Body of pancreas (tissue), 4 donors: Measurements from ENCODE around the gene RDX. TPM values are rescaled to one million over a fixed set of nuclear protein-coding genes. Genes with fewer than 3 reads are reported as not detected.

Experiments used
- ATAC-seq: fragments of 150-250 bp; one replicate; pipeline ENCODE4 v1.9.1; 2016
- DNase-seq, 4 donors: peaks; one replicate each; pipeline ENCODE4 v3.0.0-alpha.2; 2019
- H3K27ac ChIP-seq, 4 donors: fragments of 200-600 bp; sonication (generic); 1 replicate in 3 of 4; 2 replicates in 1 of 4; pipeline versions ENCODE4 v1.5.1 to v1.6.1; 2016 to 2019; ENCODE audit warnings: mild to moderate bottlenecking in 1 of 4, mixed read lengths in 1 of 4, moderate library complexity in 1 of 4
- H3K27me3 ChIP-seq, 2 donors: fragments of 200-600 bp; sonication (generic); one replicate each; pipeline ENCODE4 v1.6.0; 2016; ENCODE audit warnings: mild to moderate bottlenecking in 1 of 2
- H3K36me3 ChIP-seq, 2 donors: fragments of 200-600 bp; sonication (generic); replicated peaks in 1 of 2; 2 replicates each; pipeline ENCODE4 v1.5.1; 2016; ENCODE audit warnings: low read depth in 2 of 2; ENCODE audit not compliant: insufficient read depth in 1 of 2
- H3K4me1 ChIP-seq: fragments of 200-600 bp; sonication (generic); one replicate; pipeline ENCODE4 v1.6.0; 2016
- H3K4me3 ChIP-seq, 2 donors: fragments of 200-600 bp; sonication (generic); 1 replicate in 1 of 2; 2 replicates in 1 of 2; pipeline ENCODE4 v1.5.1; 2016 to 2019
- H3K9me3 ChIP-seq, 3 donors: fragments of 200-600 bp; sonication (generic); 1 replicate in 2 of 3; 2 replicates in 1 of 3; pipeline ENCODE4 v1.5.1; 2016
- POLR2A ChIP-seq, 3 donors: fragments of 450-650 bp; IDR thresholded peaks; one replicate each; pipeline ENCODE4 v1.6.1; 2016; ENCODE audit warnings: antibody characterized with exemption in 3 of 3, mild to moderate bottlenecking in 2 of 3
- WGBS, 2 donors: methylation state at CpG; one replicate each; pipeline ENCODE4 v1.1.5; 2017; 5-methylcytosine and 5-hydroxymethylcytosine counted together
- intact Hi-C: fragments of 100-400 bp; cut with DNase I; formaldehyde crosslinking; loops from one replicate; pipeline ENCODE4 v1.15.1; 2023
- total RNA-seq, 2 donors: library from RNA; depleted of rRNA; stranded (reverse); fragments of >200 nt; gene quantifications; one replicate each; pipeline ENCODE4 v1.1.0, GENCODE V29; 2016
- TF ChIP-seq, protein P1 (sequence below), 7 experiments: fragments of 450-650 bp in 4 of 7; fragments of 200-600 bp in 3 of 7; sonication (generic) in 3 of 7; IDR thresholded peaks; one replicate each; pipeline ENCODE4 v1.5.1; 2016 to 2019; ENCODE audit warnings: antibody characterized with exemption in 7 of 7

RDX gene
- total RNA-seq, 2 donors from 2014 or later = 43.8 TPM

DNA sequence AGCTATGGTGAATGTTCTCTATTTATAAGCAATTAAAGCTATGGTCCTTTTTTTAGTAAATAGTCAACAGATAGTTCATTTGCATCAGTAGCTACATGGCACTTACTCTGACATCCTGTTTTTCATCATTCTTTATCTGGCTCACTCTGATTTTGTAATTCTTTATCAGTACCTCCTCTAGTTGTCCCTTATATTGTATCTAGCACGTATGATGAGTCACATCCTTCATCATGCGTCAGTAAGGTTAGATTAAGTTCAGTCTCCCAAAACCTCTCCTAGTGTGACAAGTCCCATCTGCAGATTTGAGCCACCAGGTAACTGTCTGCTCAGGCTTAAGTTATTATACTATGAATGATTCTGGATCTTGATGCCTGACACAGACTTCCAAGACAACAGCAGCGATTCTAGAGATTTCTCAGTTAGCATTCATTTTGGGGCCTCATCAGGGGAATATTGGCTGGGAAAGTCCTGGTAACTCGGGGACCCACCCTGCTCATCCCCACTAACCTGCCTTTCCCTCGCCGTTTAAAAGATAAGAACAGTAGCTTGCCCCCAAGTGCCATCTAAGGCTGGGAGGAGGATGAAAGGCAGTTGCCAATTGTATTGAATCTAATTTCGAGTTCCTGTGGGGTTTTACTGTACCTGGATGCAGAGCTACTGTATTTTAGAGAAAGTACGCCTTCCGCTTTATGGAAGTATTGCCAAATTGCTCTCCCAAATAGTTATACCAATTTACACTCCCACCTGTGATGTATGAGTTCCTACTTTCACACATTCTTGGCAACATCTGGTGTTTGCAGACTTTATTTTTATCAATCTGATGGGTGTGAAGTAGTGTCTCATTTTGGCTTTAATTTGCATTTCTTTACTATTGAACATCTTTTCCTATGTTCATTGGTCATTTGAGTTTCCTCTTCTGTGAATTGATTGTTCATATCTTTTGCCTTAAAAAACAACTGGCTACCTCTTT is 147.4 kb downstream of the RDX start:
- WGBS, 2 donors = 66 to 77% methylated on average over 9 of the region's 9 CpGs
- intact Hi-C loops = no loop called here
- H3K27me3 ChIP-seq = no peaks in the 10 kb centered on the region
- DNase-seq = no peak
- no peaks in the 10 kb centered on the region for H3K4me1 ChIP-seq
- no peak overlapping the region for H3K27ac ChIP-seq
- ATAC-seq = no peak
- H3K36me3 ChIP-seq = no peaks in the 10 kb centered on the region
- no peaks in the 10 kb centered on the region for H3K9me3 ChIP-seq
- TF ChIP-seq, protein P1, sequence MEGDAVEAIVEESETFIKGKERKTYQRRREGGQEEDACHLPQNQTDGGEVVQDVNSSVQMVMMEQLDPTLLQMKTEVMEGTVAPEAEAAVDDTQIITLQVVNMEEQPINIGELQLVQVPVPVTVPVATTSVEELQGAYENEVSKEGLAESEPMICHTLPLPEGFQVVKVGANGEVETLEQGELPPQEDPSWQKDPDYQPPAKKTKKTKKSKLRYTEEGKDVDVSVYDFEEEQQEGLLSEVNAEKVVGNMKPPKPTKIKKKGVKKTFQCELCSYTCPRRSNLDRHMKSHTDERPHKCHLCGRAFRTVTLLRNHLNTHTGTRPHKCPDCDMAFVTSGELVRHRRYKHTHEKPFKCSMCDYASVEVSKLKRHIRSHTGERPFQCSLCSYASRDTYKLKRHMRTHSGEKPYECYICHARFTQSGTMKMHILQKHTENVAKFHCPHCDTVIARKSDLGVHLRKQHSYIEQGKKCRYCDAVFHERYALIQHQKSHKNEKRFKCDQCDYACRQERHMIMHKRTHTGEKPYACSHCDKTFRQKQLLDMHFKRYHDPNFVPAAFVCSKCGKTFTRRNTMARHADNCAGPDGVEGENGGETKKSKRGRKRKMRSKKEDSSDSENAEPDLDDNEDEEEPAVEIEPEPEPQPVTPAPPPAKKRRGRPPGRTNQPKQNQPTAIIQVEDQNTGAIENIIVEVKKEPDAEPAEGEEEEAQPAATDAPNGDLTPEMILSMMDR (IDR thresholded peaks at IDR 0.05) = no peak
- TF ChIP-seq POLR2A (IDR thresholded peaks at IDR 0.05) = no peak
- H3K4me3 ChIP-seq = no peak overlapping the region

DNA sequence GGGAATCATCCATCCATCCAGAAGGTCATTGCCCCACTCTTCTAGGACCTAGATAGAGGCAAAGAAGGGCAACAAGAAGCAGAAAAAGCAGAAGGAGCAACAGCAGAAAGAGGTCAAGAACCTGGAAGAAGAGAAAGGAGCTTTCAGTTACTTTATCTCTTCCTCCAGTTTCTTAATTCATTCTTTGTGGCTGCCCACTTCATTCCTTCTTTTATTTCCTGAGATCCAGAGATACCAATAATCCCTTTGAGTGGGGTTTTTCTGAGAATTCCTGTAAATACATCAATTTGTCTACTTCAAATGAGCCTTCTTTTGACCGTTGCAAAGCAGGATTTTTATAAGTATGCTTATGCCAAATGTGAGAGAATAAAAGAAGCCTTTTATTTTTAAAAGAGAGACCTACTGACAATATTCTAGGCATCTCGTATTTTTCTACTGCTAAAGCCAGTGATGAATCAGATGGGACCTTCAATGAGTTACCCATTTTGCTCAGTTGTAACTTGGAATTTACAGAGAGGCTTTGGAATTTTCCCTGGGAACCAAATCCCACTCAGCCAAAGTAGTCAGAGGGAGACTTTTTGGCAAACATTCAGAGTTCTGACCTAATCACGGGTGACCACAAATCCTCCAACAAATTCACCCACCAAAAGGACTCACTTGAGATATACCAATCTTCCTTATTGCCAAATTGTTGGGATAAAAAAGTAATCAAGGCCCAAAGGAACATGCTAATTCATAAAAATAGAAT is 148.3 kb downstream of the RDX start:
- Histone ChIP-seq H3K4me1 (no peaks in the 10 kb centered on the region), H3K27ac (no peak overlapping the region), H3K9me3 (no peaks in the 10 kb centered on the region), H3K27me3 (no peaks in the 10 kb centered on the region), H3K36me3 (no peaks in the 10 kb centered on the region), H3K4me3 (no peak overlapping the region)
- ATAC-seq = peak; percentile 18
- 57 to 75% methylated on average over 3 of the region's 3 CpGs for WGBS, 2 donors
- no peak for DNase-seq
- TF ChIP-seq, protein P1 (IDR thresholded peaks at IDR 0.05) = no peak
- TF ChIP-seq POLR2A (IDR thresholded peaks at IDR 0.05) = no peak
- intact Hi-C loops = no loop called here

DNA sequence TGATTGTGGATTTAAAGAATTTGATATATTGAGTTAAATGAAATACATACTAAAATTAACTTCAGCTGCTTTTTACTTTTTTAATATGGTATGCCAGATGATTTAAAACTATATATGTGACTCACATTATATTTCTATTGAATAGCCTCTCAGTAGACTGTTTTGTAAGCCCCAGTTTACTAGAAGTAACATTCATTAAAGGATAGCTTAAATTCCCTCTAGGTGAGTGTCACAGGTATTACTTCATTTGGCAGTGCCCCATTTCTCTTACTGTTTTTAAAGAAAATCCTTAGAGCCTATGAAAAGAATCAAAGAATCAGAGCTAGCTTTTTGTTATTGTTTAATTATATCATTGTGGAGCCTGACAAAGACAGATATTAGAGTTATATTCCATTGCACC is 154.6 kb downstream of the RDX start:
- H3K27me3 ChIP-seq = no peaks in the 10 kb centered on the region
- intact Hi-C loops = no loop called here
- ATAC-seq (no peak), DNase-seq (no peak)
- TF ChIP-seq, protein P1 (IDR thresholded peaks at IDR 0.05) = no peak
- TF ChIP-seq POLR2A (IDR thresholded peaks at IDR 0.05) = no peak
- no peak overlapping the region for H3K4me3 ChIP-seq
- no peaks in the 10 kb centered on the region for H3K9me3 ChIP-seq
- H3K27ac ChIP-seq = no peak overlapping the region
- H3K4me1 ChIP-seq = no peaks in the 10 kb centered on the region
- no peaks in the 10 kb centered on the region for H3K36me3 ChIP-seq

DNA sequence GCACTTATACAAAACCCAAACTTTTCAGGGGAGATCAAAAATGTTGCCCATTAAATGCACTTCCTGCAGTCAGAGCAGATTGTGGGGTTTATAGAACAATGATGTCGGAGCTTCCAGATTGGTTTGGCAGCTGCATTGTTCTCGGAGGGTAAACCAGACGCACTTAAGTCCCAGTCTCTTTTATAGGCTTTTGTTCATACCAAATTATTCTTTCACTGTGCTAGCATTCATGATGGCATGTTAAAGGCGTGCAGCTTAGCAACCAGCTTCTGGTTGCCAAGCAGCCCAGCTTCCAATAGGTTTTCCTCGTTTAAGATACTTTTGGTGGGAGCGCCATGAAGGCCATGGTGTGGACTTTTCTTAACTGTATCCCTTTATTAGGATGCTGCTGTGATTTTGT is 162.3 kb downstream of the RDX start:
- Histone ChIP-seq H3K27ac (no peak overlapping the region), H3K27me3 (no peaks in the 10 kb centered on the region), H3K4me1 (no peaks in the 10 kb centered on the region), H3K4me3 (no peak overlapping the region), H3K36me3 (no peaks in the 10 kb centered on the region), H3K9me3 (no peaks in the 10 kb centered on the region)
- no peak for DNase-seq
- intact Hi-C loops = no loop called here
- WGBS, 2 donors = 89 to 90% methylated on average over 6 of the region's 6 CpGs
- TF ChIP-seq POLR2A (IDR thresholded peaks at IDR 0.05) = no peak
- TF ChIP-seq, protein P1 (IDR thresholded peaks at IDR 0.05) = no peak
- no peak for ATAC-seq
